IMR-90 (cell line): ENCODE measurements around the gene YEATS4. TPM values are rescaled to one million over a fixed set of nuclear protein-coding genes. Genes with fewer than 3 reads are reported as not detected.

Source experiments
- ATAC-seq: fragments of 200-7000 bp; cut with Tn5 transposase; 2 replicates; pipeline ENCODE4 v1.9.1; 2020; ENCODE audit warnings: low read depth, mild to moderate bottlenecking, moderate library complexity
- BruUV-seq: library from RNA; stranded (reverse); fragments of 400-500 nt; replicated peaks from 2 replicates; lab custom pipeline; 2021; lab: Mats Ljungman, UMichigan
- CTCF ChIA-PET: fragments of 300-600 bp; formaldehyde crosslinking; extraction: SDS; loops from one replicate; lab custom pipeline; 2021; ENCODE audit warnings: antibody characterized with exemption; lab: Yijun Ruan, JAX
- POLR2A ChIA-PET: fragments of 300-600 bp; sonication (Branson Sonifier 250); formaldehyde crosslinking; loops from one replicate; lab custom pipeline; 2022; ENCODE audit warnings: antibody characterized with exemption; ENCODE audit not compliant: unreplicated experiment; lab: Charles Lee
- DNase-seq: peaks from one replicate; pipeline ENCODE4 v3.0.0; 2013
- H2AFZ ChIP-seq: replicated peaks from 2 replicates; pipeline ENCODE3; 2013; ENCODE audit warnings: low read length, mild to moderate bottlenecking; ENCODE audit not compliant: poor library complexity
- H2AK5ac ChIP-seq: 2 replicates; pipeline ENCODE4 v1.6.1; 2013; ENCODE audit warnings: low read depth, low read length, inconsistent platforms
- H2AK9ac ChIP-seq: replicated peaks from 2 replicates; pipeline ENCODE3; 2013; ENCODE audit warnings: mild to moderate bottlenecking, low read depth, low read length, moderate library complexity; ENCODE audit not compliant: poor library complexity
- H2BK120ac ChIP-seq: 2 replicates; pipeline ENCODE4 v1.6.1; 2013; ENCODE audit warnings: low read depth, low read length, inconsistent platforms
- H2BK15ac ChIP-seq: 3 replicates; pipeline ENCODE4 v1.6.1; 2013; ENCODE audit warnings: low read depth, low read length, inconsistent platforms
- H2BK20ac ChIP-seq: 2 replicates; pipeline ENCODE4 v1.6.1; 2013; ENCODE audit warnings: low read depth, mild to moderate bottlenecking, inconsistent platforms, low read length, moderate library complexity
- H2BK5ac ChIP-seq: 2 replicates; pipeline ENCODE4 v1.6.1; 2013; ENCODE audit warnings: mild to moderate bottlenecking, low read depth, low read length, inconsistent platforms; ENCODE audit not compliant: poor library complexity, severe bottlenecking
- H3K14ac ChIP-seq: replicated peaks from 2 replicates; pipeline ENCODE4 v1.6.1; 2013; ENCODE audit warnings: low read depth, low read length, inconsistent platforms
- H3K18ac ChIP-seq: 2 replicates; pipeline ENCODE4 v1.6.1; 2013; ENCODE audit warnings: low read depth, low read length, control low read depth
- H3K23ac ChIP-seq: 2 replicates; pipeline ENCODE4 v1.6.1; 2013; ENCODE audit warnings: low read depth, low read length, inconsistent platforms
- H3K27ac ChIP-seq: 2 replicates; pipeline ENCODE4 v1.5.1; 2013; ENCODE audit warnings: mild to moderate bottlenecking, control low read depth, low read length; ENCODE audit not compliant: insufficient read depth
- H3K27me3 ChIP-seq: 2 replicates; pipeline ENCODE4 v1.6.1; 2013; ENCODE audit warnings: low read length; ENCODE audit not compliant: control insufficient read depth, insufficient read depth
- H3K36me3 ChIP-seq: 2 replicates; pipeline ENCODE4 v1.6.1; 2013; ENCODE audit warnings: low read length, mixed read lengths; ENCODE audit not compliant: control insufficient read depth, insufficient read depth
- H3K4ac ChIP-seq: 2 replicates; pipeline ENCODE4 v1.6.1; 2013; ENCODE audit warnings: low read depth, low read length, inconsistent platforms
- H3K4me1 ChIP-seq: 2 replicates; pipeline ENCODE4 v1.6.1; 2013; ENCODE audit warnings: low read length, mixed read lengths; ENCODE audit not compliant: control insufficient read depth, insufficient read depth
- H3K4me2 ChIP-seq: 2 replicates; pipeline ENCODE4 v1.6.1; 2013; ENCODE audit warnings: low read depth, mild to moderate bottlenecking, control low read depth, low read length, moderate library complexity
- H3K4me3 ChIP-seq: 2 replicates; pipeline ENCODE4 v1.5.1; 2013; ENCODE audit warnings: low read depth, mild to moderate bottlenecking, control low read depth, low read length, moderate library complexity; ENCODE audit not compliant: insufficient read depth
- H3K56ac ChIP-seq: 2 replicates; pipeline ENCODE4 v1.6.1; 2013; ENCODE audit warnings: low read length, inconsistent platforms; ENCODE audit not compliant: insufficient read depth; ENCODE audit errors: extremely low read depth
- H3K79me1 ChIP-seq, 2 experiments: 2 replicates each; pipeline ENCODE4 v1.6.1; 2013; ENCODE audit warnings: low read length in 2 of 2, inconsistent platforms in 1 of 2, low read depth in 1 of 2
- H3K9ac ChIP-seq: 2 replicates; pipeline ENCODE4 v1.6.1; 2013; ENCODE audit warnings: low read depth, low read length, control low read depth
- H3K9me1 ChIP-seq: 2 replicates; pipeline ENCODE4 v1.6.1; 2013; ENCODE audit warnings: low read length, inconsistent platforms; ENCODE audit not compliant: insufficient read depth
- H3K9me3 ChIP-seq: 2 replicates; pipeline ENCODE4 v1.6.1; 2013; ENCODE audit warnings: low read length; ENCODE audit not compliant: control insufficient read depth, insufficient read depth
- H4K20me1 ChIP-seq: 2 replicates; pipeline ENCODE4 v1.6.1; 2013; ENCODE audit warnings: low read length, inconsistent platforms; ENCODE audit not compliant: insufficient read depth
- H4K5ac ChIP-seq: 2 replicates; pipeline ENCODE4 v1.6.1; 2013; ENCODE audit warnings: mild to moderate bottlenecking, low read depth, low read length, control low read depth
- H4K8ac ChIP-seq, 2 experiments: 2 replicates each; pipeline ENCODE4 v1.6.1; 2013; ENCODE audit warnings: low read depth in 2 of 2, low read length in 2 of 2, control low read depth in 1 of 2, inconsistent platforms in 1 of 2
- H4K91ac ChIP-seq: 2 replicates; pipeline ENCODE4 v1.6.1; 2013; ENCODE audit warnings: low read depth, low read length, inconsistent platforms; ENCODE audit not compliant: insufficient read depth
- RFX5 ChIP-seq: IDR thresholded peaks from 2 replicates; pipeline ENCODE4 v1.8.0; 2012; ENCODE audit warnings: low read depth, mild to moderate bottlenecking, low read length, moderate library complexity
- WGBS, 2 experiments: methylation state at CpG; one replicate each; pipeline versions ENCODE4 v1.1.5 to v1.1.7; 2013; ENCODE audit warnings: missing lambda C conversion rate in 2 of 2; ENCODE audit not compliant: insufficient read length in 1 of 2; ENCODE audit errors: extremely low coverage in 2 of 2; 5-methylcytosine and 5-hydroxymethylcytosine counted together
- dilution Hi-C: fragments of 300-500 bp; cut with HindIII; formaldehyde crosslinking; loops from one replicate; pipeline ENCODE4 v1.14.3; 2018; ENCODE audit warnings: low sequenced_read_pairs; ENCODE audit not compliant: unreplicated experiment
- in situ Hi-C: fragments of 300-500 bp; cut with MboI; formaldehyde crosslinking; loops from 3 replicates; pipeline ENCODE4 v1.14.3; 2019; ENCODE audit warnings: low sequenced_read_pairs, inconsistent platforms, mixed read lengths
- intact Hi-C: fragments of 100-400 bp; cut with micrococcal nuclease; formaldehyde crosslinking; loops from 2 replicates; pipeline ENCODE4 v1.10.0; 2022
- polyA plus RNA-seq, 3 experiments: library from polyadenylated mRNA; depleted of rRNA; stranded (reverse); fragments of >200 nt; gene quantifications; 2 replicates each; pipeline ENCODE4 v1.2.3, GENCODE V29; 2012; ENCODE audit warnings: low replicate concordance in 1 of 3
- total RNA-seq: library from RNA; depleted of rRNA; stranded (reverse); fragments of >200 nt; gene quantifications from 2 replicates; pipeline ENCODE4 v1.2.3, GENCODE V29; 2012

Gene YEATS4
- total and polyA plus RNA-seq, 2 of the 4 experiments (the other 2 are of a cell fraction): 6.9 to 15.1 TPM

GRCh38 chr12:69406217-69406616, 46.7 kb downstream of the YEATS4 start:
- WGBS, 2 experiments: no CpG with 5 or more reads among the region's 2 CpGs
- no peaks in the 10 kb centered on the region; a peak in 1 of 4 replicates for H3K79me1 ChIP-seq
- 0 out of 2 replicates have a peak overlapping the region, but pooled peaks have one; percentile 34 for H3K14ac ChIP-seq
- H4K20me1 ChIP-seq: no peaks in the 10 kb centered on the region
- H2BK20ac ChIP-seq: peak overlapping the region; percentile 54
- H4K91ac ChIP-seq: peak overlapping the region; percentile 43; the same call in 1 of the 2 replicates
- H3K4me1 ChIP-seq: peaks cover 7% of the 10 kb centered on the region
- peak overlapping the region; percentile 28; the same call in 1 of the 2 replicates for H2BK120ac ChIP-seq
- no TSS peak for BruUV-seq
- no peaks in the 10 kb centered on the region for H3K36me3 ChIP-seq
- no peak overlapping the region for H2AFZ ChIP-seq
- no peaks in the 10 kb centered on the region; the same call in 1 of the 2 replicates for H3K9me3 ChIP-seq
- no peak overlapping the region; the same call in 1 of the 2 replicates for H3K9ac ChIP-seq
- no peak overlapping the region for H2AK9ac ChIP-seq
- H3K4ac ChIP-seq: peak overlapping the region; percentile 54; the same call in 1 of the 2 replicates
- H2BK5ac ChIP-seq: peak overlapping the region; percentile 88
- ChIA-PET POLR2A (no interaction called here), CTCF (no interaction called here)
- no peak overlapping the region; the same call in 1 of the 2 replicates for H3K27ac ChIP-seq
- no peak overlapping the region for H3K23ac ChIP-seq
- H4K5ac ChIP-seq: no peak overlapping the region
- ATAC-seq (no peak), DNase-seq (no peak)
- H4K8ac ChIP-seq: peak overlapping the region in 1 of 2 experiments; percentile 50; a peak in 1 of 4 replicates
- H2AK5ac ChIP-seq: no peak overlapping the region; the same call in 1 of the 2 replicates
- H2BK15ac ChIP-seq: peak overlapping the region; percentile 26; the same call in 1 of the 3 replicates
- dilution Hi-C loops (no loop called here), in situ Hi-C loops (no loop called here), intact Hi-C loops (no loop called here)
- no peaks in the 10 kb centered on the region for H3K27me3 ChIP-seq
- no peak overlapping the region; the same call in 1 of the 2 replicates for H3K18ac ChIP-seq
- no peak overlapping the region for H3K4me3 ChIP-seq
- no peak overlapping the region for H3K56ac ChIP-seq
- H3K4me2 ChIP-seq: no peak overlapping the region
- TF ChIP-seq RFX5: no peak
- no peaks in the 10 kb centered on the region; the same call in 1 of the 2 replicates for H3K9me1 ChIP-seq
